GM12864 (cell line): ENCODE measurements around the gene SLC6A1.

Source experiments
- DNase-seq: peaks from one replicate; pipeline ENCODE4 v3.0.0-alpha.2; 2011; ENCODE audit warnings: low read depth
- H3K4me3 ChIP-seq: 2 replicates; pipeline ENCODE4 v1.5.1; 2011; ENCODE audit warnings: mild to moderate bottlenecking, low read depth, low read length, control low read depth
- TF ChIP-seq, protein P1 (sequence below): IDR thresholded peaks from 2 replicates; pipeline ENCODE4 v1.5.1; 2011; ENCODE audit warnings: low read depth, mild to moderate bottlenecking, moderate library complexity, low read length, control low read depth, inconsistent platforms; ENCODE audit errors: missing control alignments

Gene SLC6A1

GRCh38 chr3:11078826-11079515 lies 86.4 kb downstream of the SLC6A1 start:
- TF ChIP-seq, protein P1, sequence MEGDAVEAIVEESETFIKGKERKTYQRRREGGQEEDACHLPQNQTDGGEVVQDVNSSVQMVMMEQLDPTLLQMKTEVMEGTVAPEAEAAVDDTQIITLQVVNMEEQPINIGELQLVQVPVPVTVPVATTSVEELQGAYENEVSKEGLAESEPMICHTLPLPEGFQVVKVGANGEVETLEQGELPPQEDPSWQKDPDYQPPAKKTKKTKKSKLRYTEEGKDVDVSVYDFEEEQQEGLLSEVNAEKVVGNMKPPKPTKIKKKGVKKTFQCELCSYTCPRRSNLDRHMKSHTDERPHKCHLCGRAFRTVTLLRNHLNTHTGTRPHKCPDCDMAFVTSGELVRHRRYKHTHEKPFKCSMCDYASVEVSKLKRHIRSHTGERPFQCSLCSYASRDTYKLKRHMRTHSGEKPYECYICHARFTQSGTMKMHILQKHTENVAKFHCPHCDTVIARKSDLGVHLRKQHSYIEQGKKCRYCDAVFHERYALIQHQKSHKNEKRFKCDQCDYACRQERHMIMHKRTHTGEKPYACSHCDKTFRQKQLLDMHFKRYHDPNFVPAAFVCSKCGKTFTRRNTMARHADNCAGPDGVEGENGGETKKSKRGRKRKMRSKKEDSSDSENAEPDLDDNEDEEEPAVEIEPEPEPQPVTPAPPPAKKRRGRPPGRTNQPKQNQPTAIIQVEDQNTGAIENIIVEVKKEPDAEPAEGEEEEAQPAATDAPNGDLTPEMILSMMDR = no peak
- DNase-seq = no peak
- no peak overlapping the region for H3K4me3 ChIP-seq

GRCh38 chr3:11080492-11080891 lies 87.9 kb downstream of the SLC6A1 start:
- no peak for DNase-seq
- TF ChIP-seq, protein P1 = no peak
- H3K4me3 ChIP-seq = no peak overlapping the region

GRCh38 chr3:11084098-11084497 lies 91.5 kb downstream of the SLC6A1 start:
- TF ChIP-seq, protein P1 = no peak
- DNase-seq = no peak
- H3K4me3 ChIP-seq = no peak overlapping the region

- H3K4me3 ChIP-seq = no peak overlapping the region
- TF ChIP-seq, protein P1 = no peak
- DNase-seq = no peak
Observed at GRCh38 chr3:11084677-11085076, 92.1 kb downstream of the SLC6A1 start.

DNA sequence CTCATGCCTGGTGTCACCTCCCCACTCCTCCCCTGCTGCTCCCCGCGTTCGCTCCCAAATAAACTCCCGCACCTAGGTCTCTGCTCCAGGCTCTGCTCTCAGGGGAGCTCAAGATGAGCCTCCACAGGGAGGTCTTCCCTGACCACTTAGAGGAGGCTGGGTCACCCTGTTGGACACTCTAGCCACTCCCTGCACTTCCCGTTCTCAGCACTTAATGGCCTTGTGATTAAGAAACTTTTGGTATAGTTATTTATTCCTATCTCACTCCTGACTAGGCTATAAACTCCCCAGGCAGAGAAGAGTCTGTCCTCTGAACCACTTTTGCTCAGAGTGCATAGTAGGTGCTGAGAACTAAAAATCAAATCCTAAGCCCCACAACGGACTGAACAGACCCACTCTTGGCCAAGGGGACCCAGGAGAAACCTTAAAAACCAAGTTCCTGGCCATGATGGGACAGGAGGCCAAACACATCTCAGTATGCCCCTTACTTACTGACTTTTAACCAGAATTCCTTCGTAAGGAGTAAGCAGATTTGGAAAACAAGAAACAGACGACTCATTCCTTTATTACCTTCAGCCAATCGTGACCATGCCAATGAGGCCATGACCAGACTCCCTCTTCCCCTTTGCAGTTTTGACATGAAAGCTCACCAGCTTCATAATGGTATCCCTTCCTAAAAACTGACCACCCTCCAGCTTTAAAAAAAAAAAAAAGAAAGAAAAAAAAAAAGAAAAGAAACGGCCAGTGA lies 92.7 kb downstream of the SLC6A1 start:
- no peak for DNase-seq
- no peak overlapping the region for H3K4me3 ChIP-seq
- TF ChIP-seq, protein P1 = no peak

GRCh38 chr3:11086856-11087255 lies 94.3 kb downstream of the SLC6A1 start:
- no peak for DNase-seq
- H3K4me3 ChIP-seq = no peak overlapping the region
- TF ChIP-seq, protein P1 = no peak
